GM12865 (cell line): ENCODE measurements around the gene DUSP2.

Source experiments
- DNase-seq: peaks from one replicate; pipeline ENCODE4 v3.0.0; 2010; ENCODE audit warnings: low read depth
- H3K4me3 ChIP-seq: 2 replicates; pipeline ENCODE4 v1.5.1; 2011; ENCODE audit warnings: mild to moderate bottlenecking, low read depth, low read length, control low read depth
- TF ChIP-seq, protein P1 (sequence below): IDR thresholded peaks from 2 replicates; pipeline ENCODE4 v1.5.1; 2011; ENCODE audit warnings: low read length, control low read depth, low read depth, inconsistent platforms; ENCODE audit not compliant: insufficient read depth; ENCODE audit errors: missing control alignments

The DUSP2 gene

DNA sequence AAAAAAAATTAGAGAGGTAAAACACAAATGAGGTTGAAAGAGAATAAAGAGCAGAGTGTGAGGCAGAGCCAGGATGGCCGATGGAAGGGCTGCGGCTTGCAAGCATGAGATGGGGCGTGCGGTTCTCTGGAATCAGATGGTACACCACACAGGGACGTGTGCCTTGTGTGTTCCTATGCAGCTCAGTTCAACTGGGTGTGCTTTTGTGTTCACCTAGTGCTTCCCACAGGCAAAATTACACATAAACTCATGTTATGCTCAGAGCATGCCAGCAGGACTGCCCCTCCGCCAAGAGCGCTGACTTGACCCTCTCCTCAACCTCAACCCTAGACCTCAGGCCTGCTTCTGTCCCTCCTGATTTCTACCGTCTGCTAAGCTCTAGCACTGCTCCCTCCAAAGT lies 38.9 kb upstream of the DUSP2 start:
- no peak overlapping the region for H3K4me3 ChIP-seq
- TF ChIP-seq, protein P1, sequence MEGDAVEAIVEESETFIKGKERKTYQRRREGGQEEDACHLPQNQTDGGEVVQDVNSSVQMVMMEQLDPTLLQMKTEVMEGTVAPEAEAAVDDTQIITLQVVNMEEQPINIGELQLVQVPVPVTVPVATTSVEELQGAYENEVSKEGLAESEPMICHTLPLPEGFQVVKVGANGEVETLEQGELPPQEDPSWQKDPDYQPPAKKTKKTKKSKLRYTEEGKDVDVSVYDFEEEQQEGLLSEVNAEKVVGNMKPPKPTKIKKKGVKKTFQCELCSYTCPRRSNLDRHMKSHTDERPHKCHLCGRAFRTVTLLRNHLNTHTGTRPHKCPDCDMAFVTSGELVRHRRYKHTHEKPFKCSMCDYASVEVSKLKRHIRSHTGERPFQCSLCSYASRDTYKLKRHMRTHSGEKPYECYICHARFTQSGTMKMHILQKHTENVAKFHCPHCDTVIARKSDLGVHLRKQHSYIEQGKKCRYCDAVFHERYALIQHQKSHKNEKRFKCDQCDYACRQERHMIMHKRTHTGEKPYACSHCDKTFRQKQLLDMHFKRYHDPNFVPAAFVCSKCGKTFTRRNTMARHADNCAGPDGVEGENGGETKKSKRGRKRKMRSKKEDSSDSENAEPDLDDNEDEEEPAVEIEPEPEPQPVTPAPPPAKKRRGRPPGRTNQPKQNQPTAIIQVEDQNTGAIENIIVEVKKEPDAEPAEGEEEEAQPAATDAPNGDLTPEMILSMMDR: no peak
- DNase-seq: no peak

DNA sequence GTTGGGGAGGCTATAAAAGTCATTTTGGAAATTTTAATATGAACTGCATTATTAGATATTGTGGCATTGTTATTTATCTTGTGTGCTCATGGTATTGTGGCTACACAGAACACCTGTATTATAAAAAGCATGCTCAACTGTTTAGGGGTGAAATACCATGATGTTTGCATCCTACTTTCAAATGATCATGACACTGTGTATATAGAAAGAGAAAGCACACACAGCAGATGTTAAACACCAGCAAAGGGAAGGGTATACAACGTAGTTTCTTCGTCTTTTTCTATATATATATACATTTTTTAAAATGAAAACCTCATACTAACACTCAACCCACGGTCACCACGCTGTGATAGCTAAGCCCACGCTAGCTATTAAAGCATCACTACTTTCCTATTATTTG lies 36.3 kb upstream of the DUSP2 start:
- no peak overlapping the region for H3K4me3 ChIP-seq
- no peak for DNase-seq
- TF ChIP-seq, protein P1: no peak

DNA sequence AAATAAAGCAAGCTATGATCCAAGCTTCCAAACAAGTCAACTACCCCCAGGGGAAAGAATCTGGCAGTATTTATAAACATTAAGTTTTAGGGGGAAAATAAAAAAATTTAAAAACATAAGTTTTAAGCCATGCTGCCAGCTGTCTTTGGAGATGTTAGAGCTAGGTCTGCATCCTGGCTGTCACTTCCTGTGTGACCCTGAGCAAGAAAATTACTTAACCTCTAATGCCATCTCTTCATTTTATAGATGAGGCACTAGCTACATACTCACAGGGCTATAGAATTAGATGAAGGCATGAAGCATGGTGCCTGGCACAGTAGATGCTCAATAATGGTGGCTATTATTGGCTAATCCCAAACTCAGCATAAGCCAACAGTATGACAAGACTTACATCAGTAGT lies 35.3 kb upstream of the DUSP2 start:
- TF ChIP-seq, protein P1: no peak
- no peak overlapping the region for H3K4me3 ChIP-seq
- no peak for DNase-seq

DNA sequence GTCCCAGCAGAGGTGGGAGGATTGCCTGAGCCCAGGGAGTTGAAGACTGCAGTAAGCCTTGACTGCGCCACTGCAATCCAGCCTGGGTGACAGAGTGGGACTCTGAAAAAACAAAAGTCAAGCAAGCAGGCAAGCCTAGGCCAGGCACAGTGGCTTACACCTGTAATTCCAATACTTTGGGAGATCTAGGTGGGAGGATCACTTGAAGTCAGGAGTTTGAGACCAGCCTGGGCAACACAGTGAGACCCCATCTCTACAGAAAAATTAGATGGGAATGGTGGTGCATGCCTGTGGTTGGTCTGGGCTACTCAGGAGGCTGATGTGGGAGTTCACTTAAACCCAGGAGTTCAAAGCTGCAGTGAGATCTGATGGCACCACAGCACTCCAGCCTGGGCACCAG lies 34.8 kb upstream of the DUSP2 start:
- TF ChIP-seq, protein P1: no peak
- H3K4me3 ChIP-seq: no peak overlapping the region
- DNase-seq: no peak

DNA sequence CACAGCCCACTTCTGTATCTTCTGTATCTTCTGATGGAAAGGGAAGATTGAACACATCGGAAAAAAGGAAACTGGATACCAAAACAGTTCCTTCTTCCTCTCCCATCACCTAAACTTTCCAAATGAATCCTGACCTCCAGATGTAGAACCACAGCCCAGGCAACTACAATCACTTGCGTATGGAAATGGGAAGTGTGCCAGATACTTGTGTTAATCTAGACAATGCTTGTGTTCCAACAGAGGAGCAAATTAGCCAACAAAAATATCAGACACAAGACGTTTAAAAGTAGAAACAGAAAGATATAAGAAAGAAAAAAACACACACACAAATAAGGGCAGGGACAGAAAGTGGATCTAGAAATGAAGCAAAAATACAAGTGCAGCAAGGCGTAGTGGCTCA lies 31.4 kb upstream of the DUSP2 start:
- no peak overlapping the region for H3K4me3 ChIP-seq
- no peak for DNase-seq
- TF ChIP-seq, protein P1: no peak

DNA sequence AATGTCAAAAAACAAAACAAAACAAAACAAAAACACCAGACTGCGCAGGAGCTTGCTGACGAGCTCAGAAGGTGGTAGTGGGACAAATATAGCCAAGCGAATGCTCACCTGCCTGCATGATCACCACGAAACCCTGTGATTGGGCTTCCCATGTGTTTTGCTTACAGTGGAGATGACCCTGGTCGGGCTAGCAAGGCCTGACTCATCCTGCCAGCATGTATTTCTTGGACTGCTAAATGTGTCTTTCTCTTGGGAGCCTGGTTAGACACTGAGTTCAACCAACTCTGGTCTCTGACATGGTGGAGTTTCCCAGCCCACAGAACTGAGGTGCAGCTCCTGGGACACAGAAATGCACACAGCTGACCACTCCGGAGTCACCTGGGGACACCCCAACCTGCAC lies 30.7 kb upstream of the DUSP2 start:
- TF ChIP-seq, protein P1: no peak
- no peak overlapping the region for H3K4me3 ChIP-seq
- peak; percentile 57 for DNase-seq

DNA sequence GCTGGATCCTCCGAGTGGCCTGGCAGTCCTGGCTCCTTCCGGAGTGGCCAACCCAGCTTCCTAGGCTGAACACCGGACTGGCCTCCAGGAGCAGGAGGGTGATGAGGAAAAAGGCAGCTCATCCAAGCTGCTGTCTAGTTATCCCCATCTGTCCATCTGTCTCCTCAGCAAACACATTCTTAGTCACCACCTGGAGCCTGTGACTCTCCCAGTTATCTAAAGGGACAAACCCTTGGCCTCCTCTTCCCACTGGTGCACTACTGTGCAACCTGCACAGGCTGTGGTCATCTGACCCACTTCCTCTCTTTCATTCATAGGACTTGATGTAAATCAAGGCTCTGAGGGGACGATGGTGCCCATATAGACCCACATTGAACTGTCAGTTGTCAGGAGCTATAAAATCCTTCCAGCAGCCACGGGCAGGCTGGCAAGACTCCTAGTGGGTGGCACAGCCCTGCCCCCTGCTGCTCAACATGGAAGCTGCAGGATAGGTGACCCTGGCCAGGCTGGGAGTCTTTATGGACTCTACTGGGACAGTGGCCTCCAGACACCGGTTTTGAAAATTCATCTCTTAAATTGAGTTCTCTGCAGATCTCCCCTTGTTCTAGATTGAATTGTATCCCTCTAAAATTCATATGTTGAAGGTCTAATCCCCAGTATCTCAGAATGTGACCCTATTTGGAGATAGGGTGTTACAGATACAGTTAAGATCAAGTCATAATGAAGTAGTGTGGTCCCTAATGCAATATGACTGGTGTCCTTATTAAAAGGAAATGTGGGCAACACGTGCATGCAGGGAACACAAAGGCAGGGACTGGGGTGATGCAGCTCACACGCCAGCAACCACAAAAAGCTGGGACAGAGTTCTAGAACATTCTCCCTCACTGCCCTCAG lies 29.3 kb upstream of the DUSP2 start:
- no peak overlapping the region for H3K4me3 ChIP-seq
- peak; percentile 85 for DNase-seq
- TF ChIP-seq, protein P1: peak; percentile 96
